Fibroblast of skin of abdomen (primary cell): Measurements from ENCODE around the gene DUOXA1.
A peak's percentile ranks its signal among the peaks of the same experiment; 100 is the strongest.
"Not testable (repeated sequence)": the region's sequence is repeated elsewhere in the genome, so short reads cannot be mapped to it uniquely, and the experiment has no call there.

Experiments used
- DNase-seq: peaks from one replicate; pipeline ENCODE4 v3.0.0-alpha.2; 2013

DUOXA1 gene

DNA sequence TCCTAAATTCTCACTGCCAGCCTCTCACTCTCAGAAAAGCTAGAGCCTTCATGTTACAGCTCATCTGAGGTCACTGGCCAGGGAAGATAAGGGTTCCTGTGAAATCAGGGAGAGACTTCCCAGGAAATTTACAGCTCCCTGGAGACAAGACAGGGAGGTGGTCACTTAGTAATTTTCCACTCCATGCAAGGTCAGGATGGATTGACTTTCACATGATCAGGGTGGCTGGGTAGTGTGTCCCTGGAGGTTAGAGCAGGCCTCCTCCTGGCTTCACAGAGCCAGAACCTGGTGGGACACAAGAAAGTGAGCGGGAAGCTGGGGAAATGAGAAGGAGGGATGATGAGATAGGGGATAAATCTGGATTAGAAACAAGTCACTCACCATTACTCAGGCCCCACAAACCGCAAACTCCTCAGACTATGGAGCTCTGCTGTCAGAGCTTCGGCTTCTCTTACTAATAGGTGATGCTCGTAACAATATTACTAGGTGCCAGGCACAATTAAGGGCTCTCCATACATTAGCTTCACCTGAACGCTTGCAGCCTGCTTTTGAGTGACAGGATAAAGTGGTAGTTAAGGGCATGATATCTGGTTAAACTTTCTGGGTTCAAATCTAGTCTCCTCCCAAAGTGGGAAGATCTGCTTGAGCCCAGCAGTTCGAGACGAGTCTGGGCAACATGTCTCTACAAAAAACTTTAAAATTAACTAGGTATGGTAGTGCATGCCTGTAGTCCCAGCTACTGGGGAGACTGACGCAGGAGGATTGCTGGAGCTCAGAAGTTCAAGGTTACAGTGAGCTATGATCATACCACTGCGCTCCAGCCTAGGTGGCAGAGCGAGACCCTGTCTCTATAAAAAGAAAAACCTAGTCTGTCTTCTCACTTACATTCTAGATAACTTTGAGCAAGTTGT, 40.6 kb downstream of the DUOXA1 start:
- peak; percentile 11 for DNase-seq

GRCh38 chr15:45087513-45087912, 42.2 kb downstream of the DUOXA1 start:
- DNase-seq: no peak

DNA sequence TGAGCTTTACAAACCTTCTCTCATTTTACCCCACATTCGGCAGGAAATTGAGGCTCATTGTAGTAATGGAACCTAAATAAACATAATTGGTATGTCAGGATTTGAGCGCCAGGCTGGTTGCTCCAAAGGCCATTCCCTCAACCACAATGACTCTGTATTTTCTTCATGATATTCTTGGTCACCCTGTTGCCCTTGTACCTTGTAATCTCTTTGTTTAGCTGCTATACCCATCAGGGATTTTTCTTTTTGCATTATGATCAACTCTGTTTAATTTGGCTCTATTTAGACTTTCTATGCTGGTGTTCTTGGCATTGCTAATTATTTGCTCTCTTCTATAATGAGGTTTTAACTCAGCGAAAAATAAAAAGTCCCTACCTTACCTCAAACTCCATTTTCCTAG, 45.5 kb downstream of the DUOXA1 start:
- no peak for DNase-seq

- no peak for DNase-seq
These were observed 46.5 kb downstream of the DUOXA1 start for GRCh38 chr15:45083223-45083622.

- DNase-seq: not testable (repeated sequence)
These were observed 47.3 kb downstream of the DUOXA1 start for GRCh38 chr15:45082412-45082811.

GRCh38 chr15:45080593-45080992, 49.1 kb downstream of the DUOXA1 start:
- DNase-seq: not testable (repeated sequence)

DNA sequence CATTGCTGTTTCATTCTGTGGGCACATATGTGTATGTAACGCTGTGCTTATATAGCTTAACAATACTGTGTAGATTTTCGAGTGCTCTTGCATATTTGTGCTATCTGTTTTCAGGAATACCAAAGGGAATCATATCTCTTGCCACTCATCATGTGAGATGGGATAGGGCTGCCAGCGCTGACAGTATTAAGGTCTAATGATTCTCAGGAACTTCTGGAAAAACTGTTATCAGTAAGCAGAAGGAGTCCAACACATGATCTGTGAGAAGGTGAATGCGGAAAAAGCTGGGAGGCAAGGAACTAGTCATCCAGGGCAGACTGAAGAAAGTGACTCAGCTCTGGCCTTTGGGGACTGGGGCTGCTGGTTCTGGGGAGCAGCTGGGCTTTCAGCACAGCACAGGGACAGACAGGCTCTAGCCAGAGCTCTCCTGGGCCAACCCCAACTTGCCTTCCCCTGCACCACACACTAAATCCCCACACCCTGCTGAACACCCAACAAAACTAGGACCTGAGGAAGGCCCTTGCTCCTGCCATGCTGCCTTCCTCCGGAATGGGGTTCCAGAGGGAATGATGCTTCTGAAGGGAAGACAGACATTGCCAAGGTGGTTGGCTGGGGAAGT, 49.9 kb downstream of the DUOXA1 start:
- not testable (repeated sequence) for DNase-seq

- not testable (repeated sequence) for DNase-seq
These were observed 50.5 kb downstream of the DUOXA1 start for GRCh38 chr15:45079201-45079600.

DNA sequence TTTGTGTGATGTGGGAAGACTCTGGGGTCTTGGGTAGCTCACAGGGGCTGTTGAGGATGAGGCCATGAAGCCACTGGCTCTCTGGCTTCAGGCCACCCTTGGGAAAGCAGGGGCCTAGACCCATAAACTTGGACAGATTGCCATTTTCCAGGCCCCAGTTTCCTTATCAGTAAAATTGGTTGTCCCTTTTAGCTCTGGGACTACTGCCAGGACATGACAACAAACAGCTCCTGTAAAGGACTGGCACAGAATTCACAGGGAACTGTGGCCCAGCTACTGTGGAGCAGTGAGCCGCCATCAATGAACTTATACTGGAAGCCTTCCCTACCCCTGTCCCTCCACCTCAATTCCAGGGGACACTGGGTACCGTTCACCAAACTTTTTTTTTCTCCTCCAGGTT, 52.3 kb downstream of the DUOXA1 start:
- DNase-seq: not testable (repeated sequence)

GRCh38 chr15:45075440-45076320, 54.0 kb downstream of the DUOXA1 start:
- not testable (repeated sequence) for DNase-seq

- not testable (repeated sequence) for DNase-seq
These were observed 56.1 kb downstream of the DUOXA1 start for GRCh38 chr15:45073602-45074001.

DNA sequence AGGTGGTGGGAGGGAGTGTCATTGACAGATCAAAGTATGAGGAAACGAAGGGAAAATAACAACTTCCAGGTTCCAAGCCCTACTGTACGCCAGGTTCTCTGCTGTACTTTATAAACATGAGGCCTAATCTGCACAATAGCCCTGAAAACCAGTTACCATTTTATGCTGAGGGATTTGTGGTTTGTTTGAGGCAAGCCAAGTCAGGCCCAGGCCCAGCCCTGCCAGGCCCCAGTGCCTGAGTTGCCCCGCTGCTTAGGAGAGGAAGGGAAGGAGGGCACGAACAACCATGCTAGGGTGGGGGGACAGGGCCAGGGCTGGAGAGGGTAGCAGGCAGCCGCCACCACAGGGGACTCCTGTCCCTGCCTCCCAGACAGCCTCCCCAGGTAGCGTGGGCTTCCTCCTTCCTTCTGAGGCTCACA, 59.7 kb downstream of the DUOXA1 start:
- DNase-seq: not testable (repeated sequence)
